GM23338 (cell line): Measurements from ENCODE around the gene VWA7. TPM values are rescaled to one million over a fixed set of nuclear protein-coding genes. Genes with fewer than 3 reads are reported as not detected.

Experiments used
- CREB1 ChIP-seq: fragments of 250-450 bp; sonication (Bioruptor Pico); IDR thresholded peaks from 2 replicates; pipeline ENCODE4 v1.5.0; 2020; ENCODE audit warnings: low read depth, mild to moderate bottlenecking, moderate library complexity
- ETS1 ChIP-seq: IDR thresholded peaks from 2 replicates; pipeline ENCODE4 v1.6.1; 2016; ENCODE audit warnings: antibody characterized with exemption
- EZH2 ChIP-seq: fragments of 200-600 bp; sonication (generic); IDR thresholded peaks from one replicate; pipeline ENCODE4 v1.8.0; 2017; ENCODE audit warnings: antibody characterized with exemption, mild to moderate bottlenecking, low read depth; ENCODE audit not compliant: unreplicated experiment
- STAT1 ChIP-seq: IDR thresholded peaks from one replicate; pipeline ENCODE4 v1.6.1; 2016; ENCODE audit warnings: antibody characterized with exemption; ENCODE audit not compliant: unreplicated experiment
- polyA plus RNA-seq: library from polyadenylated mRNA; unstranded; fragments of >200 nt; fragmentation: Nextera tagmentation; extraction: Ambion mirVana; gene quantifications from 2 replicates; pipeline ENCODE4 v1.2.1, GENCODE V29; 2016
- small RNA-seq: library from RNA; depleted of rRNA; stranded (forward); fragments of <200 nt; gene quantifications from one replicate; pipeline ENCODE3, GENCODE V24; 2014; ENCODE audit warnings: low replicate concordance
- total RNA-seq: library from RNA; depleted of rRNA; stranded (reverse); fragments of >200 nt; shearing (Covaris generic); gene quantifications from 2 replicates; pipeline ENCODE4 v1.2.3, GENCODE V29; 2014; rRNA removed

Gene VWA7
- total and polyA plus RNA-seq, 2 experiments from 2014 or later: 0.07 to 0.36 TPM

- TF ChIP-seq STAT1 (no peak), CREB1 (CRISPR knock-in tag) (peak; percentile 48), EZH2 (no peak), ETS1 (no peak)
Measured at GRCh38 chr6:31717499-31718222, 59.5 kb downstream of the VWA7 start (continued).

Small RNA genes lying within 50 kb of the gene (small RNA-seq; reads per million reads assigned to genes)
- not detected for gene MSH5-SAPCD1
- gene RF00019: not detected
- not detected for gene RNU6-850P
- not detected for gene SAPCD1

Other genes with a start within 250 kb of the VWA7 start
Only the 30 nearest of the 43 such genes appear.
- 6.2 and 13.3 TPM in 2 replicates for gene AIF1, start 162.1 kb downstream of the VWA7 start, total RNA-seq
- gene AIF1, start 162.1 kb downstream of the VWA7 start, polyA plus RNA-seq: 33.7 and 36.2 TPM in 2 replicates
- gene PRRC2A, start 156.6 kb downstream of the VWA7 start, total RNA-seq: 223 and 273 TPM in 2 replicates
- gene PRRC2A, start 156.6 kb downstream of the VWA7 start, polyA plus RNA-seq: 213 and 238 TPM in 2 replicates
- 289 and 292 TPM in 2 replicates for gene BAG6, start 124.7 kb downstream of the VWA7 start, total RNA-seq
- 169 and 183 TPM in 2 replicates for gene BAG6, start 124.7 kb downstream of the VWA7 start, polyA plus RNA-seq
- gene APOM, start 121.4 kb downstream of the VWA7 start, total RNA-seq: 1.2 and 4.2 TPM in 2 replicates
- 10.0 and 10.7 TPM in 2 replicates for gene APOM, start 121.4 kb downstream of the VWA7 start, polyA plus RNA-seq
- gene C6orf47, start 116.5 kb downstream of the VWA7 start, total RNA-seq: 12.8 and 15.0 TPM in 2 replicates
- gene C6orf47, start 116.5 kb downstream of the VWA7 start, polyA plus RNA-seq: 9.4 TPM in 2 replicates
- 24.6 and 27.1 TPM in 2 replicates for gene GPANK1, start 112.3 kb downstream of the VWA7 start, total RNA-seq
- gene GPANK1, start 112.3 kb downstream of the VWA7 start, polyA plus RNA-seq: 49.2 and 54.0 TPM in 2 replicates
- gene CSNK2B, start 111.2 kb downstream of the VWA7 start, total RNA-seq: 210 and 260 TPM in 2 replicates
- 271 and 282 TPM in 2 replicates for gene CSNK2B, start 111.2 kb downstream of the VWA7 start, polyA plus RNA-seq
- 3.8 and 7.9 TPM in 2 replicates for gene LY6G5B, start 107.4 kb downstream of the VWA7 start, total RNA-seq
- gene LY6G5B, start 107.4 kb downstream of the VWA7 start, polyA plus RNA-seq: 8.4 and 8.5 TPM in 2 replicates
- 1.1 TPM in 1 of 2 replicates, not detected in the other for gene LY6G5C, start 96.3 kb downstream of the VWA7 start, total RNA-seq
- 2.1 TPM in 2 replicates for gene LY6G5C, start 96.3 kb downstream of the VWA7 start, polyA plus RNA-seq
- 29.7 and 37.0 TPM in 2 replicates for gene ABHD16A, start 74.0 kb downstream of the VWA7 start, total RNA-seq
- gene ABHD16A, start 74.0 kb downstream of the VWA7 start, polyA plus RNA-seq: 25.9 and 26.9 TPM in 2 replicates
- not detected in 2 replicates for gene LY6G6F, start 70.5 kb downstream of the VWA7 start, total RNA-seq
- not detected in 2 replicates for gene LY6G6F, start 70.5 kb downstream of the VWA7 start, polyA plus RNA-seq
- not detected in 2 replicates for gene LY6G6D, start 62.0 kb downstream of the VWA7 start, total RNA-seq
- not detected in 2 replicates for gene LY6G6D, start 62.0 kb downstream of the VWA7 start, polyA plus RNA-seq
- gene LY6G6C, start 55.6 kb downstream of the VWA7 start, total RNA-seq: not detected in 2 replicates
- 0.23 TPM in 1 of 2 replicates, not detected in the other for gene LY6G6C, start 55.6 kb downstream of the VWA7 start, polyA plus RNA-seq
- gene MPIG6B, start 54.0 kb downstream of the VWA7 start, total RNA-seq: not detected in 2 replicates
- gene MPIG6B, start 54.0 kb downstream of the VWA7 start, polyA plus RNA-seq: 0.12 and 0.13 TPM in 2 replicates
- gene DDAH2, start 48.0 kb downstream of the VWA7 start, total RNA-seq: 58.7 and 62.2 TPM in 2 replicates
- gene DDAH2, start 48.0 kb downstream of the VWA7 start, polyA plus RNA-seq: 65.0 and 65.1 TPM in 2 replicates
- gene CLIC1, start 40.8 kb downstream of the VWA7 start, total RNA-seq: 226 and 269 TPM in 2 replicates
- 269 and 296 TPM in 2 replicates for gene CLIC1, start 40.8 kb downstream of the VWA7 start, polyA plus RNA-seq
- 23.9 and 27.2 TPM in 2 replicates for gene MSH5, start 37.3 kb downstream of the VWA7 start, total RNA-seq
- gene MSH5, start 37.3 kb downstream of the VWA7 start, polyA plus RNA-seq: 12.1 and 12.8 TPM in 2 replicates
- 3.9 TPM in 1 of 2 replicates, not detected in the other for gene SAPCD1, start 14.7 kb downstream of the VWA7 start, total RNA-seq
- gene SAPCD1, start 14.7 kb downstream of the VWA7 start, polyA plus RNA-seq: 4.5 and 5.0 TPM in 2 replicates
- gene VARS1, start 18.4 kb upstream of the VWA7 start, total RNA-seq: 137 and 153 TPM in 2 replicates
- 66.0 and 71.2 TPM in 2 replicates for gene VARS1, start 18.4 kb upstream of the VWA7 start, polyA plus RNA-seq
- gene LSM2, start 29.6 kb upstream of the VWA7 start, total RNA-seq: 93.5 and 106 TPM in 2 replicates
- gene LSM2, start 29.6 kb upstream of the VWA7 start, polyA plus RNA-seq: 140 and 143 TPM in 2 replicates
- gene HSPA1L, start 38.0 kb upstream of the VWA7 start, total RNA-seq: 0.50 and 0.83 TPM in 2 replicates
- gene HSPA1L, start 38.0 kb upstream of the VWA7 start, polyA plus RNA-seq: 0.44 and 0.49 TPM in 2 replicates
- 57.1 and 58.3 TPM in 2 replicates for gene HSPA1A, start 38.2 kb upstream of the VWA7 start, total RNA-seq
- 36.1 and 39.1 TPM in 2 replicates for gene HSPA1A, start 38.2 kb upstream of the VWA7 start, polyA plus RNA-seq
- gene HSPA1B, start 50.4 kb upstream of the VWA7 start, total RNA-seq: 102 and 113 TPM in 2 replicates
- 25.9 and 31.7 TPM in 2 replicates for gene HSPA1B, start 50.4 kb upstream of the VWA7 start, polyA plus RNA-seq
- 41.1 and 47.4 TPM in 2 replicates for gene NEU1, start 85.5 kb upstream of the VWA7 start, total RNA-seq
- gene NEU1, start 85.5 kb upstream of the VWA7 start, polyA plus RNA-seq: 31.4 and 32.3 TPM in 2 replicates
- gene SLC44A4, start 101.7 kb upstream of the VWA7 start, total RNA-seq: 3.7 and 4.6 TPM in 2 replicates
- gene SLC44A4, start 101.7 kb upstream of the VWA7 start, polyA plus RNA-seq: 1.1 and 1.2 TPM in 2 replicates
- 184 and 193 TPM in 2 replicates for gene EHMT2, start 120.4 kb upstream of the VWA7 start, total RNA-seq
- 112 and 113 TPM in 2 replicates for gene EHMT2, start 120.4 kb upstream of the VWA7 start, polyA plus RNA-seq
- 14.4 and 14.9 TPM in 2 replicates for gene ZBTB12, start 124.8 kb upstream of the VWA7 start, total RNA-seq
- gene ZBTB12, start 124.8 kb upstream of the VWA7 start, polyA plus RNA-seq: 0.18 and 0.68 TPM in 2 replicates
- gene C2, start 150.4 kb upstream of the VWA7 start, total RNA-seq: 1.7 and 2.4 TPM in 2 replicates
- gene C2, start 150.4 kb upstream of the VWA7 start, polyA plus RNA-seq: 0.16 and 0.23 TPM in 2 replicates
- not detected in 2 replicates for gene CFB, start 168.8 kb upstream of the VWA7 start, total RNA-seq
- 0.86 TPM in 1 of 2 replicates, not detected in the other for gene CFB, start 168.8 kb upstream of the VWA7 start, polyA plus RNA-seq
- 64.0 and 69.0 TPM in 2 replicates for gene NELFE, start 181.6 kb upstream of the VWA7 start, total RNA-seq
- 86.0 and 93.4 TPM in 2 replicates for gene NELFE, start 181.6 kb upstream of the VWA7 start, polyA plus RNA-seq